GM12874 (cell line): ENCODE data around the gene R3HDM2.

Source experiments
- TF ChIP-seq, protein P1 (sequence below): IDR thresholded peaks from 2 replicates; pipeline ENCODE4 v1.5.1; 2011; ENCODE audit warnings: low read depth, mild to moderate bottlenecking, control low read depth, low read length, moderate library complexity; ENCODE audit not compliant: insufficient read depth

Gene R3HDM2

GRCh38 chr12:57420482-57420881 is 10.4 kb downstream of the R3HDM2 start:
- TF ChIP-seq, protein P1, sequence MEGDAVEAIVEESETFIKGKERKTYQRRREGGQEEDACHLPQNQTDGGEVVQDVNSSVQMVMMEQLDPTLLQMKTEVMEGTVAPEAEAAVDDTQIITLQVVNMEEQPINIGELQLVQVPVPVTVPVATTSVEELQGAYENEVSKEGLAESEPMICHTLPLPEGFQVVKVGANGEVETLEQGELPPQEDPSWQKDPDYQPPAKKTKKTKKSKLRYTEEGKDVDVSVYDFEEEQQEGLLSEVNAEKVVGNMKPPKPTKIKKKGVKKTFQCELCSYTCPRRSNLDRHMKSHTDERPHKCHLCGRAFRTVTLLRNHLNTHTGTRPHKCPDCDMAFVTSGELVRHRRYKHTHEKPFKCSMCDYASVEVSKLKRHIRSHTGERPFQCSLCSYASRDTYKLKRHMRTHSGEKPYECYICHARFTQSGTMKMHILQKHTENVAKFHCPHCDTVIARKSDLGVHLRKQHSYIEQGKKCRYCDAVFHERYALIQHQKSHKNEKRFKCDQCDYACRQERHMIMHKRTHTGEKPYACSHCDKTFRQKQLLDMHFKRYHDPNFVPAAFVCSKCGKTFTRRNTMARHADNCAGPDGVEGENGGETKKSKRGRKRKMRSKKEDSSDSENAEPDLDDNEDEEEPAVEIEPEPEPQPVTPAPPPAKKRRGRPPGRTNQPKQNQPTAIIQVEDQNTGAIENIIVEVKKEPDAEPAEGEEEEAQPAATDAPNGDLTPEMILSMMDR, result no peak

DNA sequence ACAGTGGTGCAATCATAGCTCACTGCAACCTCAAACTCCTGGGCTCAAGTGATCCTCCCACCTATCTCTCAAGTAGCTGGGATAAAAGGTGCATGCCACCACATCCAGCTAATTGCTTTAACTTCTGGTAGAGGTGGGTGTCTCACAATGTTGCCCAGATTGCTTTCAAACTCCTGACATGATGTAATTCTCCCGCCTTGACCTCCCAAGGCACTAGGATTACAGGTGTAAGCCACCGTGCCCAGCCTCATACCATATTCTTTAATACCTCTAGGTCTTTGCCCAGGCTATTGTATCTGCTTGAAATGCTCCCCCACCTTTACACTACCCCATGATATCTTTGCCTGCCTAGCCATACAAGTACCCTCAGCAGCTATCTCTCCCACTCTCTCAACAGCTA is 11.3 kb downstream of the R3HDM2 start:
- TF ChIP-seq, protein P1, result no peak

DNA sequence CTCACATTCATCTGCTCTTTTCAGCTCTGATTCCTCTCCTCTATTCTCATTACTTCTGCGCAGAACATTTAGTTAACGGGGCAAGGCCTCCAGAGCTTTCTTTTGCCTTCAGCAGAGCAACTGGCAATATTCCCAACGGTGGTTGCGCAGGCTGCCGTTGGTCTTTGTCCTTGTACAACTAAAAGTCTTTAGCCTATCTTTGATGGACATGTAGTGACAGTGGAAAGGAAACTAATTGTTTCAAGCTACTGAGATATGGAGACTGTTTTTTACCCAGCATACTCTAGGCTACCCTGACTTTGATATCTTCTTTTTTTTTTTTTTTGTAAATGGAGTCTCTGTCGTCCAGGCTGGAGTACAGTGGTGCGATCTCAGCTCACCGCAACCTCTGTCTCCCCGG is 12.6 kb downstream of the R3HDM2 start:
- TF ChIP-seq, protein P1, result no peak

GRCh38 chr12:57416039-57416996 is 14.5 kb downstream of the R3HDM2 start:
- TF ChIP-seq, protein P1, result no peak

- TF ChIP-seq, protein P1, result no peak
Observed at GRCh38 chr12:57415088-57415487, 15.8 kb downstream of the R3HDM2 start.

- TF ChIP-seq, protein P1, result no peak
Observed at GRCh38 chr12:57410534-57410933, 20.3 kb downstream of the R3HDM2 start.

- TF ChIP-seq, protein P1, result no peak
Observed at GRCh38 chr12:57404966-57405640, 25.7 kb downstream of the R3HDM2 start.
